Thoracic aorta (tissue), 2 donors: Measurements from ENCODE around the gene TXNRD1. TPM values are rescaled to one million over a fixed set of nuclear protein-coding genes. Genes with fewer than 3 reads are reported as not detected.

Experiments used
- ATAC-seq: fragments of 150-250 bp; one replicate; pipeline ENCODE4 v1.8.0; 2017; ENCODE audit warnings: low read depth; ENCODE audit not compliant: insufficient number of reproducible peaks, low FRiP score
- DNase-seq: peaks from one replicate; pipeline ENCODE4 v3.0.0-alpha.2; 2020; ENCODE audit warnings: low spot score
- H3K27ac ChIP-seq, 2 donors: fragments of 200-600 bp; sonication (generic); 1 replicate in 1 of 2; 2 replicates in 1 of 2; pipeline ENCODE4 v1.5.1; 2016; ENCODE audit warnings: mild to moderate bottlenecking in 2 of 2, moderate library complexity in 2 of 2
- H3K27me3 ChIP-seq: fragments of 200-600 bp; sonication (generic); replicated peaks from 2 replicates; pipeline ENCODE4 v1.6.0; 2016; ENCODE audit warnings: mild to moderate bottlenecking; ENCODE audit not compliant: insufficient read depth
- H3K36me3 ChIP-seq: fragments of 200-600 bp; sonication (generic); one replicate; pipeline ENCODE4 v1.5.1; 2016
- H3K4me1 ChIP-seq, 2 donors: fragments of 200-600 bp; sonication (generic); 1 replicate in 1 of 2; 2 replicates in 1 of 2; pipeline versions ENCODE4 v1.5.1 to v1.6.0; 2016; ENCODE audit warnings: low read depth in 2 of 2, mild to moderate bottlenecking in 1 of 2; ENCODE audit not compliant: control insufficient read depth in 1 of 2
- H3K4me3 ChIP-seq: fragments of 200-600 bp; sonication (generic); 2 replicates; pipeline ENCODE4 v1.5.1; 2016; ENCODE audit warnings: mild to moderate bottlenecking
- H3K9me3 ChIP-seq: fragments of 200-600 bp; sonication (generic); 2 replicates; pipeline ENCODE4 v1.5.1; 2016
- CTCF ChIP-seq: fragments of 200-600 bp; sonication (generic); IDR thresholded peaks from one replicate; pipeline ENCODE4 v1.5.1; 2019; ENCODE audit warnings: antibody characterized with exemption
- total RNA-seq, 2 donors: library from RNA; depleted of rRNA; stranded (reverse); fragments of >200 nt; gene quantifications; one replicate each; pipeline versions ENCODE4 v1.1.0 to v1.2.3, GENCODE V29; 2016

TXNRD1 gene
- total RNA-seq, 2 donors from 2014 or later = 269 to 332 TPM

GRCh38 chr12:104177663-104178501 is 37.7 kb upstream of the TXNRD1 start:
- ATAC-seq = peak; percentile 57
- Histone ChIP-seq H3K4me3 (peak overlapping the region; percentile 54), H3K27me3 (no peaks in the 10 kb centered on the region), H3K4me1 (peaks cover 44 to 54% of the 10 kb centered on the region in 2 donors), H3K27ac (peak overlapping the region; percentile 55 to 92), H3K36me3 (no peaks in the 10 kb centered on the region), H3K9me3 (no peaks in the 10 kb centered on the region)
- peak; percentile 62 for DNase-seq
- peak; percentile 22 for TF ChIP-seq CTCF

GRCh38 chr12:104180374-104180773 is 35.2 kb upstream of the TXNRD1 start:
- DNase-seq (no peak), ATAC-seq (no peak)
- no peaks in the 10 kb centered on the region for H3K36me3 ChIP-seq
- no peaks in the 10 kb centered on the region for H3K27me3 ChIP-seq
- H3K4me1 ChIP-seq = peaks cover 46 to 71% of the 10 kb centered on the region in 2 donors
- H3K4me3 ChIP-seq = no peak overlapping the region
- peaks cover 7% of the 10 kb centered on the region for H3K9me3 ChIP-seq
- H3K27ac ChIP-seq = peak overlapping the region; percentile 80 to 92
- TF ChIP-seq CTCF = no peak

GRCh38 chr12:104181313-104181712 is 34.3 kb upstream of the TXNRD1 start:
- H3K27ac ChIP-seq = peak overlapping the region; percentile 80 to 92
- H3K36me3 ChIP-seq = no peaks in the 10 kb centered on the region
- DNase-seq (no peak), ATAC-seq (no peak)
- H3K4me3 ChIP-seq = peak overlapping the region; percentile 36
- no peaks in the 10 kb centered on the region for H3K27me3 ChIP-seq
- peaks cover 46 to 74% of the 10 kb centered on the region in 2 donors for H3K4me1 ChIP-seq
- TF ChIP-seq CTCF = no peak
- peaks cover 7% of the 10 kb centered on the region for H3K9me3 ChIP-seq

- Histone ChIP-seq H3K36me3 (no peaks in the 10 kb centered on the region), H3K4me1 (peaks cover 40 to 66% of the 10 kb centered on the region in 2 donors), H3K9me3 (peaks cover 7% of the 10 kb centered on the region), H3K4me3 (peak overlapping the region; percentile 36), H3K27me3 (no peaks in the 10 kb centered on the region), H3K27ac (peak overlapping the region; percentile 81 to 92)
- DNase-seq (peak; percentile 61), ATAC-seq (peak; percentile 79)
- peak; percentile 15 for TF ChIP-seq CTCF
Measured at GRCh38 chr12:104182144-104182543, 33.4 kb upstream of the TXNRD1 start.

GRCh38 chr12:104182621-104183378 is 32.8 kb upstream of the TXNRD1 start:
- DNase-seq (no peak), ATAC-seq (no peak)
- Histone ChIP-seq H3K36me3 (no peaks in the 10 kb centered on the region), H3K27me3 (no peaks in the 10 kb centered on the region), H3K27ac (peak overlapping the region; percentile 81 to 92), H3K4me1 (peaks cover 34 to 60% of the 10 kb centered on the region in 2 donors), H3K9me3 (peaks cover 7% of the 10 kb centered on the region), H3K4me3 (no peak overlapping the region)
- TF ChIP-seq CTCF = peak; percentile 2
